HFF-Myc (cell line): ENCODE data around the gene GPR161.

Source experiments
- DNase-seq: peaks from one replicate; pipeline ENCODE4 v3.0.0-alpha.2; 2011; ENCODE audit warnings: low read depth; ENCODE audit errors: extremely low read depth
- H3K4me3 ChIP-seq: replicated peaks from 2 replicates; pipeline ENCODE4 v1.5.1; 2011; ENCODE audit warnings: low read depth, mild to moderate bottlenecking, control low read depth, low read length
- TF ChIP-seq, protein P1 (sequence below): IDR thresholded peaks from 2 replicates; pipeline ENCODE4 v1.5.1; 2012; ENCODE audit warnings: mild to moderate bottlenecking, low read depth, low read length, control low read depth; ENCODE audit errors: missing control alignments

Gene GPR161

GRCh38 chr1:168110896-168111545, 25.7 kb downstream of the GPR161 start:
- DNase-seq = no peak
- TF ChIP-seq, protein P1, sequence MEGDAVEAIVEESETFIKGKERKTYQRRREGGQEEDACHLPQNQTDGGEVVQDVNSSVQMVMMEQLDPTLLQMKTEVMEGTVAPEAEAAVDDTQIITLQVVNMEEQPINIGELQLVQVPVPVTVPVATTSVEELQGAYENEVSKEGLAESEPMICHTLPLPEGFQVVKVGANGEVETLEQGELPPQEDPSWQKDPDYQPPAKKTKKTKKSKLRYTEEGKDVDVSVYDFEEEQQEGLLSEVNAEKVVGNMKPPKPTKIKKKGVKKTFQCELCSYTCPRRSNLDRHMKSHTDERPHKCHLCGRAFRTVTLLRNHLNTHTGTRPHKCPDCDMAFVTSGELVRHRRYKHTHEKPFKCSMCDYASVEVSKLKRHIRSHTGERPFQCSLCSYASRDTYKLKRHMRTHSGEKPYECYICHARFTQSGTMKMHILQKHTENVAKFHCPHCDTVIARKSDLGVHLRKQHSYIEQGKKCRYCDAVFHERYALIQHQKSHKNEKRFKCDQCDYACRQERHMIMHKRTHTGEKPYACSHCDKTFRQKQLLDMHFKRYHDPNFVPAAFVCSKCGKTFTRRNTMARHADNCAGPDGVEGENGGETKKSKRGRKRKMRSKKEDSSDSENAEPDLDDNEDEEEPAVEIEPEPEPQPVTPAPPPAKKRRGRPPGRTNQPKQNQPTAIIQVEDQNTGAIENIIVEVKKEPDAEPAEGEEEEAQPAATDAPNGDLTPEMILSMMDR = no peak
- H3K4me3 ChIP-seq = no peak overlapping the region

DNA sequence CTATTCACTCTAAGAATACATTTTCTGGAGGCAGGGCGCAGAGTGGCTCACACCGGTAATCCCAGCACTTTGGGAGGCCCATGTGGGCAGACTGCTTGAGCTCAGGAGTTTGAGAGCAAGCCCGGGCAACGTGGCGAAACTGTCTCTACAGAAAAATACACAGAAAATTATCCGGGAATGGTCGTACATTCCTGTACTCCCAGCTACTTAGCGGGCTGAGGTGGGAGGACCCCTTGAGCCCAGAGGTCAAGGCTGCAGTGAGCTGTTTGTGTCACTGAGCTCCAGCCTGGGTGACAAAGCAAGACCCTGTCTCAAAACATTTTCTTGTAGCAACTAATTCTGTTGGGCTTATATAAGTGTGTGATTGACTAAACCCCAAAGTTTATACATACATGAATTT, 30.5 kb downstream of the GPR161 start:
- TF ChIP-seq, protein P1 = no peak
- no peak for DNase-seq
- no peak overlapping the region for H3K4me3 ChIP-seq

- TF ChIP-seq, protein P1 = no peak
- no peak overlapping the region for H3K4me3 ChIP-seq
- DNase-seq = no peak
These were observed 30.9 kb downstream of the GPR161 start for GRCh38 chr1:168105846-168106245.

DNA sequence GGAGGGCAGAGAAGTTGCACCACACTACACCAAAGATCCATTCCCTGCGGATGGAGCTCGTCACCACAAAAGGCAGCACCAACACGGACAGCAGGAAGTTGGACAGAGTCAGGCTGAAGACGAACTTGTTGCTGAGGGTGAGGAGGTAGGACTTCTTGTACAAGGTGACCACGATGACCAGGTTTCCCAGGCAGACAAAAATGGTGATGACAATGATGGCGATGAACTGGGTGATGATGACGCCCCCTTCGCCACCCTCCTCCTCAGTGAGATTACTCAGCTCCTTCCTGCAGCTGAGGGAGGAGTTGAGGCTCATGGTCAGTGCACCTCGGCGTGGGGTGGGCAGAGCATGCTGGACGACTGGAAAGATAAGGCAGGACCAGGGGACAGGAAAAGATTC, 32.2 kb downstream of the GPR161 start:
- no peak for DNase-seq
- TF ChIP-seq, protein P1 = no peak
- no peak overlapping the region for H3K4me3 ChIP-seq

GRCh38 chr1:168102487-168102886, 34.2 kb downstream of the GPR161 start:
- no peak overlapping the region for H3K4me3 ChIP-seq
- no peak for DNase-seq
- TF ChIP-seq, protein P1 = no peak

- no peak for DNase-seq
- H3K4me3 ChIP-seq = no peak overlapping the region
- TF ChIP-seq, protein P1 = no peak
These were observed 35.4 kb downstream of the GPR161 start for GRCh38 chr1:168101336-168101735.

GRCh38 chr1:168100315-168101002, 36.3 kb downstream of the GPR161 start:
- H3K4me3 ChIP-seq = no peak overlapping the region
- DNase-seq = no peak
- TF ChIP-seq, protein P1 = no peak
